HG02943 (cell line): ENCODE measurements around the gene SGSM2.

Experiments used
- ATAC-seq: cut with Tn5 transposase; IDR thresholded peaks from one replicate; pipeline ENCODE4 v1.9.1; 2021; ENCODE audit warnings: mild to moderate bottlenecking, low read depth, moderate library complexity; ENCODE audit not compliant: unreplicated experiment

The SGSM2 gene

GRCh38 chr17:2366747-2367494 lies 29.6 kb downstream of the SGSM2 start:
- ATAC-seq, result no peak

GRCh38 chr17:2368359-2368758 lies 31.1 kb downstream of the SGSM2 start:
- no peak for ATAC-seq

- ATAC-seq, result no peak
Measured at GRCh38 chr17:2369039-2369438, 31.7 kb downstream of the SGSM2 start.

DNA sequence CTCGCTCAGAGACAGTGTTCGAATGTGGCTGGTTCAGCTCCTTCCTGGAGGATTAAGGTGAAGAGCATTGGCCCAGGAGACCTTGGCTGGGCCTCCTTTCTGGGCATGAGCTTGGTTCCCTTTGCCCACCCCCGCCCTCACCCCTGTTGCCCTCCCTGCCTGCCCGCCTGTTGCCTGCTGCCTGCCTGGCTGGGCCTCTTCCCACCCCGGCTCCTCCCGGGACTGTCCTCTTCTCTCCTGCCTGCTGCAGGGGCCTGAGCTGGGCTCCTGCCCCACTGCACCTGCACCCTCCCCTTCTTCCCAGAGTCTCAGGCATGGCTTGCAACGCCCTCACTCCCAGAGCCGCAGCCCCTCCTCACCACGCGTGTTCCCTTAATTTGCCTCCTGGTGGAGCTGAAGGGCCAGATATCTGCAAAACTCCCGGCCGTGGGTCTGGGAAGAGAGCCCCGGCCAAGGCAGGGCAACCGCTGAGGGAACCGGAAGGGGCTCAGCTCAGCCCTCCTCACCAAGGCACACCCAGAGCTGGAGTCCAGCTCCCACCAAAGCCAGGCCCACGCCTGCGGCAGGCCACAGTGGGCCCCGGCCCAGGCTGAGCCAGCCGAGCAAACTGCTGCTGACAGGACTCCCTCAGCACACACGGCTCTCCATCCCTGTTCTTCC lies 32.4 kb downstream of the SGSM2 start:
- ATAC-seq, result no peak

DNA sequence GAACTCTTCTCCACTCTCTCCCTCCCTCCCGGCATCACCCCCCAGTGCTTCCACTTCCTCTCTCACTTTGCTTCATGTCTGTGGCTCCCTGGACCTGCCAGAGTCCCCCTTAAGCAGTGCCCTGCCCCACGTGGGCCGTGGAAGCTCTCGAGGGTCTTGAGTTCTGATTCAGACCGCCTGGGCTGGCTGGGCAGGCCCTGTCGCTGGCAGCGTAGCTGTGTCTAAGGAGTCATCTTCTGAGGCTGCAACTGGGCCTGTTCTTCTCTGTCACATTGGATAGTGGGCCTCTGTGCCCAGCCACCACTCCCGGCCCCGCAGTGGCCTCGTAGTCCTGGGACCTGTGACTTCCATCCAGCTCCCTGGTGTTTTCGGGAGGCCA lies 32.9 kb downstream of the SGSM2 start:
- ATAC-seq, result no peak

DNA sequence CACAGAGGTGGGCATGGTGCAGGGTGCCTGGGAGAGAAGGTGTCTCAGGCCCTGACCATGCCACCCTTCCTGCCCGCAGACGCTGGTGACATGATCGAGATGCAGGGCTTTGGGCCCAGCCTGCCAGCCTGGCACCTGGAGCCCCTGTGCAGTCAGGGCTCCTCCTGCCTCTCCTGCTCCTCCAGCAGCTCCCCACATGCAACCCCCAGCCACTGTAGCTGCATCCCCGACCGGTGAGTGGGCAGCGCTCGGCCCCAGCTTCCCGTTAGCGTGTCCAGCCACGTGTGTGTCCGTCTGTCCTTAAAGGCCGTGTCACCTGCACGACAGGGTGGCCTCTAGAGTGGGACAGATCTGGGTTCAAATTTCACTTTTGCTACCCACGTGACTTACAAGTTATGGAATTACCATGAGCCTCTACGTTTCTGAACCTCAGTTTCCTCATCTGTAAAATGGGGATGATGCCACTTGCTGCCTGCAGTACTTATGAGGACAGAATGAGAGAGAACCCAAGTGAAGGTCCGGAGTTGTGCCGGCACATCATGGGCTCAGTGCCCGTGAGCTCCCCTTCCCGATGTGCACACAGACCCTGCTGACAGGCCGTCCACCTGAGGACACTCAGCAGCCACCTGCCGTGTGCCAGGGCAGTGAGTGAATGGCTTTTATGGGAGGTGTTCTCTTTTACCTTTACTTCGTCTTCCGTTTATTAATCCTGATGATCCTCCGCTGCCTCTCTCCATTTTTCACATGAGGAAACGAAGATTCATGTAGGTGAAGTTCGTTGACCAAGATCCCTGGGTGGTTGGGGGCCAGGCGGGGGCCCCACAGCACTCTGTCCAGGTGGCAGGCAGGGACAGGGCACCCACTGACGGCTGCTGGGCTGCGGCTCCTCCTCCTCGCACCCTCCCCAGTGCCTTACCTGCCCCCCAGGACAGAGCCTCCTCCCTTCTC lies 34.2 kb downstream of the SGSM2 start:
- no peak for ATAC-seq

DNA sequence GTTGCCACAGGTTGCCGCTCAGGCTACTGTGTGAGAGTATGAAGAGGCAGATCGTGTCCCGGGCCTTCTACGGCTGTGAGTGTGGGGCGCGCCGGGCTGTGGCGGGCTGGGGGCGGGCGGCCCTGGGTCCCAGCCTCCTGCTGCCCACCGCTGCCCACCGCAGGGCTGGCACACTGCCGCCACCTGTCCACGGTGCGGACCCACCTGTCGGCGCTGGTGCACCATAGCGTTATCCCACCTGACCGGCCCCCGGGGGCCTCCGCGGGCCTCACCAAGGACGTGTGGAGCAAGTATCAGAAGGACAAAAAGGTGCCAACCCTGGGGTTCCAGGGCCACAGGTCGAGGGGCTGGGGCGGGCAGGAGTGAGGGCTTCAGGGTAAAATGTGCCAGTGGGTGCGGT lies 34.9 kb downstream of the SGSM2 start:
- ATAC-seq, result no peak

DNA sequence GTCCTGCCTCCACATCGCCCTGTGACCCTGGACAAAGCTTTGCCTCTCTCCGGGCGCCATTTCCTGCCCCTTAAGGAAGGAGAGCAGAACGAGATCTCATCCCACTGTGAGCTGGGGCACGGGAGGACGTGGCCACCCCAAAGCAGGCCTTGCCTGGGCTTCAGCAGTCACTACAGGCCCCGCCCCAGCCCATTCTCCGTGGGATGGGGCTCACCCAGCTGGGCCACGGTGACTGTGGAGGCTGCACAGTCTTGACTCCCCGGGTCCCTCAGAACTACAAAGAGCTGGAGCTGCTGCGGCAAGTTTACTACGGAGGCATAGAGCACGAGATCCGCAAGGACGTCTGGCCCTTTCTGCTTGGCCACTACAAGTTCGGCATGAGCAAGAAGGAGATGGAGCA lies 35.4 kb downstream of the SGSM2 start:
- no peak for ATAC-seq

GRCh38 chr17:2373179-2373578 lies 35.9 kb downstream of the SGSM2 start:
- ATAC-seq, result no peak

GRCh38 chr17:2374549-2375285 lies 37.4 kb downstream of the SGSM2 start:
- ATAC-seq, result no peak

DNA sequence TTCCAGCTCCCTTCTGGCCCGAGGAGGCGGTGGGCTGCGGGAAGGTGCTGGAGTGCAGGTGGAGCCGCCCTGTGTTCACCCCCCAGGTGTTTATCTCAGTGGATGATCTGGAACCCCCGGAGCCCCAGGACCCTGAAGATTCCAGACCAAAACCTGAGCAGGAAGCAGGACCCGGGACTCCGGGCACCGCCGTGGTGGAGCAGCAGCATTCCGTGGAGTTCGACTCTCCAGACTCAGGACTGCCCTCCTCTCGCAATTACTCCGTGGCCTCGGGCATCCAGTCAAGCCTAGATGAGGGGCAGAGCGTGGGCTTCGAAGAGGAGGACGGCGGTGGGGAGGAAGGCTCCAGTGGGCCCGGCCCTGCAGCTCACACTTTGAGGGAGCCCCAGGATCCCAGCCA lies 38.1 kb downstream of the SGSM2 start:
- ATAC-seq, result no peak

DNA sequence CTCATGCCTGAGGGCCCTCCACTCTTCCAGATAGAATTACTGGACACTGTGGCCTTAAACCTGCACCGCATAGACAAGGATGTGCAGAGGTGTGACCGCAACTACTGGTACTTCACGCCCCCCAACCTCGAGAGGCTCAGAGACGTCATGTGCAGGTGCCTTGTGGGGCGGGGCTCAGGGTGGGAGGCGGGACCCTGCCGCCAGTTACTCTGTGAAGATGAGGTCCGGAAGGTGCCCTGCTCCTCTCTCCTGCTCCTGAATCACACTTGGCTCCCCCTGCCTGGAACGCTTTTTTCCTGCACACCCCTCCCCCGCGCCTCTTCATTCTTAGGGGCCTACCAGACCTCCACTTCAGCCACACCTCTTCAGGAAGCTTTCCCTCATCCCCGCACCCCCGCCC lies 38.8 kb downstream of the SGSM2 start:
- no peak for ATAC-seq

- ATAC-seq, result no peak
Measured at GRCh38 chr17:2377659-2378058, 40.4 kb downstream of the SGSM2 start.

DNA sequence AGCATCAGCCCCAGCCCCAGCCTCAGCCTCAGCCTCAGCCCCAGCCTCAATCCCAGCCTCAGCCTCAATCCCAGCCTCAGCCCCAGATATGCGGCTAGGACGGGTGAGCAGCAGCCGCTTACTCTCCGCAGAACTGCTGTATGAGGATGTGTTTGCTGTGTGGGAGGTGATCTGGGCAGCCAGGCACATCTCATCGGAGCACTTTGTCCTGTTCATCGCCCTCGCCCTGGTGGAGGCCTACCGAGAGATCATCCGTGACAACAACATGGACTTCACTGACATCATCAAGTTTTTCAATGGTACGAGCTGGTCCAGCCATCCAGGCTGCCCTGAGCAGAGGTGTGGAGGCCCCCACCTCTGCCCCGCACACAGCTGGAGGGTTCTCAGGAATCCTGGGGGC lies 41.6 kb downstream of the SGSM2 start:
- no peak for ATAC-seq

DNA sequence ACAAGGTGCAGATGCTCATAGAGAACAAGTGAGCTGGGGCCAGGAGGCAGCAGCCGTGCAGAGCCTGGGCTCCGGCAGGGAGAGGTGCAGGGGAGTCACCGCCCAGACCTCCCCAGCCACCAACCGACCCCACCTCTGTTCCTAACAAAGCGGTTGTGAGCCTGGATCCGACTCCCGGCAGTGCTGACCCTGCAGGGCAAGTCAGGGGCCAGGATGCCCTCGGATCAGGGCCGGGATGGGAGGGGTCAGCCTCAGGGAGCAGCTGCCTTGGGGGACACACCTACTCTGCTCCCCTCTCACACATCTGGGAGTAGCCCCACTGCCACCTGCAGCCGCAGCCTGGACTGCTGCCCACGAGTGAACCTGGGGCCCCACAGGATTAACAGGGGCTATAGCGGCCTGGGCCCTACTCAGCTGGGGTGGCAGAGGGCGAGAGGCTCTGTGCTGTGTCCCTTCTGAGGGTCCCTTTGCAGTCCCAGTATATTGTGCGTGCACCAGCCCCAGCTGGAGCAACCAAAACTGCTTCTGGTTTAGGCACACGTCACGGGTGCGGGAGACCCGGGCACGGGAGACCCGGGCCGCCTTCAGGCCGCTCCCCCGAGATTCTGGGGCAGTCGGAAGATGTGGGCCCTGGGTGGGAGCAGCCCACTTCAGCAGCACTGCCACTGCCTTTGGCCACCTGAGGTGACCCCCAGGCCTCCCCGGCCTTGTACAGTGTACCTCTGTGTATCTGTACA lies 42.4 kb downstream of the SGSM2 start:
- no peak for ATAC-seq

DNA sequence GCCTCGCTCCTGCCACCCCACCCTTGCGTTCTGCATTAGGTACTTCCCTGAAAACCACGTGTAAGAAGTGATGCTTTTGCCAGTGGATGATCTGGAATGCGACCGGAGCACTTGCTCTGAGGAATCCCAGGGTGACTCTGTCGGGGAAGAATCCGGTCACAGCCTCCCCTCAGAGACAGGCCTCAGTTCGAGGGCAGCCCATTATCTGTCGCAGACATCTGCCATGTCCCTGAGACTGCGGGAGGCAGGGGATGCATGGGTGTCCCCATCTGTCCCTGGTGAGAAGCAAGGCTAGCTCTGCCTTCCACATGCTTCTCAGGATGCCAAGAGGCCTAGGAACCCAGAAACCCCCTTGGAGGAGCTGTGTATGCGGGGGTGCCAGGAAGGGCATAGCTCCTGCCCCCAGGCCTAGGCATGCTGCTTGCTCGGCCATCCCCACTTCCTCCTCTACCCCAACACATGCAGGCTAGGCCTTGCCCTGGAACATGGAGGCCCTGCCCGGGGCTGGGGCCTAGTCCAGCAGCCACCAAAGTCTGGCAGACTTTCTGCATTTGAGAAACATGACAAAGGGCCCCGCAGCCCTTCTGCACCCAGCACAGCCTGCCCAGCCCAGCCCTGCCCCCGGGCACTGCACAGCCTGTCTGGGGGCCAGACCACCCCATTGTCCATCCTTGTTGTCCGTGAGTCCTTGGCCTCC lies 43.1 kb downstream of the SGSM2 start:
- ATAC-seq, result no peak

DNA sequence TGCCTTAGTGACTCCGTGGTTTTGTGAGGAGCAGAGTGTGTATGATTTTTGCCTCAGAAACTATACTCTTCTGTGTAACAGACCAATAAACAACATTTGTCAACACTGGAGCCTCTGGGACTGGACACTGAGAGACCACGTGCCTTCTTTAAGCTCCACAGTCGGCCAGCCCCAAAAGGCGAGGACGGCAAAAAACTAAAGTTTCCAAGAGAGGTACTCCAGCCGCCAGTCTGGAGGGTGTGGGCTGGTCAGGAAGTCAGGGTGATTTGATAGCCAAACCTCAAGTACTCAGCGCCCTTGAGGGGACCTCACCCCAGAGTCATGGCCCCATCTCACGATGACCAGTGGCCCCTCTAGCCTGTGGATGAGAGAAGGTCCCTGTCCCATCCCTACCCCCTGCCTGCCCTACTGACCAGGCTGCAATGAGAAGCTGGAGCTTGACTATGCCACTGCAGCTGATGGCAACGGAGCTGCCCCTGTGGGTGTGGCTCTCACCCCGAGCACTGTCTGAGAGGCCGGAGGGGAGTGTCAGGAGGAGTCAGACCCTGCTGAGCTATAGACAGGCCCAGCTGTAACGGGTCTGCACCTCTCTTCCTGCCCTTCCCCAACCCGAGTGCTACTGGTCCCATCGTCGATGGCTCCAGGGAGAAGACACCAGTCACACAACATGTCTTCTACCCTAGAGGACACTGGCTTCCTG lies 43.8 kb downstream of the SGSM2 start:
- ATAC-seq, result no peak

GRCh38 chr17:2383628-2384167 lies 46.4 kb downstream of the SGSM2 start:
- no peak for ATAC-seq
